GM19193 (cell line): ENCODE data around the gene CDH26.

Source experiments
- POLR2A ChIP-seq: IDR thresholded peaks from 4 replicates; pipeline ENCODE4 v1.6.1; 2011; ENCODE audit not compliant: insufficient read depth, insufficient read length; ENCODE audit errors: extremely low read depth

The CDH26 gene

DNA sequence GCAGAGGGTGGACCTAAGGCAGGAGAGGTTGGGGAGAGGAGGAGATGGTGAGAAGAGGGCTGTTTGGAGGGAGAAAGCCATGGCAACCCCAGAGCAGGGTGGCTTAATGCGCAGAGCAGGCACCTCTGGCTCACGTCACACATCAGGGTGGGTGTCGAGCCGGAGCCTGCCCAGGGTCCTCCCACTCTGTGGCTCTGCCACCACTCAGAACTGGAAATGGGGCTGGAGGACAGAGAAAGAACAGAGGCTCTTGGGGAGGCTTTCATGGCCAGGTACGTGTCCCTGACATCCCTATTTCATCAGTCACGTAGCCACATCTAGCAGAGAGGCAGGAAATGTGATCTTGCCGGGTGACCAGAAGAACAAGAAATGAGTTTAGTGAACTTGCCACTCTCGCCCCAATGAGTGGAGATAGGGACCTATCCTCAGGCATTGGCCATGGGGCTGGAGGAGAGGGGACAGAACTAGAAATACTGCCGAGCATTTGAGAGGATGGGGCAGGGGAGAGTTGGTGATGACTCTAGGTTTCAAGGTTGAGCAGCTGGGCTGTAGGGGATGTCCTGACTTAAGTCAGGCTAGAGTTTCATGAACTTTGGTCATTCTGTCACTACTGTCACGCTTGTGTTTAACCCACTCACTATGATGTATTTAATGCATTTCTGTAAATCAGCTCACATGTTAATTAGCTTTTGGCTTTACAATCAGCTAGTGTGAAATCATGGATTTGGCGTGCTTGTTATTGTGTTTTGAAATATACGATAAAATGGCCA, 52.7 kb downstream of the CDH26 start:
- TF ChIP-seq POLR2A: no peak

DNA sequence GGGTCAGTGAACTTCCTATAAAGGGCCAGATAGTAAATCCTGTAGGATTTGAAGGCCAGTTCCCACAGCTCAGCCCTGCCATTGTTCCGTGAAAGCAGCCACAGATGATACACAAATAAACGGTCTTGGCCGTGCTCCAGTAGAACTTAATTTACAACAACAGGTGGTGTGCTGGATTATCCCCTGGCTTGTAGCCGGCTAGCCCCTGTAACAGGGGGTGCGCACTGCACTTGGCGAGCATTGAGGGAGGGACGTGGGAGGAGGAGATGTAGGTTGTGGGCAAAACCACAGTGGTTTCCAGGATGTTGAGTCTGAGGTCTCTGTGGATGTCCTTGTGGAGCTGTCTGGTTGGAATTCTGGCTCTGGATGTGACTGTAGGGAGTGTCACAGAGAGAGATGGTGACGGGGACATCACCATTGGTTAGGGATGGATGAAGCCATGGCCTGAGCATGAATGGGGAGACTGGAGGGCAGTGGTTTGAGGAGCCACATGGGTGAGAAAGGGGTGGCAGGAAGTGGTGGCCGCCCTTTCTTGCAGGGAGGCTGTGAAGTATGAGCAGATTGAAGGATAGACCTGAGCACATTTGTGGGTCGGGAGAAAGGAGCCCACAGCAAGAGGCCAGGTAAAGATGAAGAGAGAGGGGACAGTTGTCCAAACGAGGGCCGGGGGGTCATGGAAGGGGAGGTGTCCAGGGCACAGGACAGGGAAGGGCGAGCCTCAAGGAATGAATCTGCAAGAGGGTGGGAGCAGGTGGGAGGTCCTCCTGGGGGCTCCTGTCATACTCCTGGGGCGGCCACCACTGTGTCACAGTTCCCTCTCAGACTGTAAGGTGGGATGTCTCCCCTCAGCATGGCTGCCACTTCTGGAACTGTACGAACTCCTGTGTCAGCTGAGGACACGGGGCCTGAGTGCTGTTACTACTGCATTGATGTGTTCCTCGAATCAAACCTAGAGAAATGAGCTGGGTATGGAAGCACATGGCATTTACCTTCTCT, 53.6 kb downstream of the CDH26 start:
- TF ChIP-seq POLR2A: no peak

DNA sequence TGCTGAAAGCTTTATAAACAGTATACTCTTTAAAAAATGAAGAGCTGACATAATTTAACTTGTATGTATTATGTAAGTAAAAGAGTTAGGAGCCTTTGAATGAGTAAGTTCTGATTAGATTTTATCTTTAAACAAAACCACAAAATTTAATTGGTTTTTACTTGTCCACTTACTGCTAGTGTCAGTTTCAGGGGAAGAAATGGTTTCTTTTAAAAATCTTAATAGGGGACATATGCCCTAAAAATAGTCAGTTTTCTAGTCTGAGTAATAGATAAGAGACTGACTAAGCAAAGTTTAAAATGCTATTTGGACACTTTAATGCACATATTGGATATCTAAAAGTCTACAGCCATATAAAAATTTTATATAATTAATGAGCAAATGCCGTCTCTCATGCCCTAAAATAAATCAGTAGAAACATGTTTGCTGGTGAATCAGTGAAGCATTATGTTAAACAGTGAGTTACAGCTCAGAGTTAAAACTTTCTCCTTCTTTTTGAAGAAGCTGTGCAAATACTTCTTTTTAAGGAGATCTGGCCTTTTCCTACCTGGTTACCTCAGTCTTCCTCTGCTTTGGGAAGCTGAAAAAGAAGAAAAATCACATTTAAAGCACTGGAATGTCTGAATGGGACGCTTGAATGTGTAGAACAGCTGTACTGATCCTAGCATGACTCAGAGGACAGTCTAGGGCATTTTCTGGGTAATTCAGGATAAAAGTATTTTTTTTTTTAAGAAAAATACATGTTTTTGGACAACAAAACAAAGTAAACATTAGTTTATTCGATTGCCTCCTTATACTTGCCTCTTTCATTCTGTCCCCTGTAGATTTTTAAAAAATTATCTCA, 55.3 kb downstream of the CDH26 start:
- no peak for TF ChIP-seq POLR2A

DNA sequence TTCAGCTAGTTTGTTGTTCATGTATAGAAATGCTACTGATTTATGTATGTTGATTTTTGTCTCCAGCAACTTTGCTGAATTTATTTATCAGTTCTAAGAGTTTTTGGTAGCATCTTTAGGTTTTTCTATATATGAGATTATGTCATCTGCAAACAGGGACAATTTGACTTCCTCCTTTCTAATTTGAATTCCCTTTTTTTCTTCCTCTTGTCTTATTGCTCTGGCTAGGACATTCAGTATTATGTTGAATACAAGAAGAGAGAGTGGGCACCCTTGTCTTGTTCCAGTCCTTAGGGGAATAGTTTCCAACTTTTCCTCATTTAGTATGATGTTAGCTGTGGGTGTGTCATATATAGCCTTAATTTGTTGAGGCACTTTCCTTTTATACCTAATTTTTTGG, 58.2 kb downstream of the CDH26 start:
- TF ChIP-seq POLR2A: no peak

DNA sequence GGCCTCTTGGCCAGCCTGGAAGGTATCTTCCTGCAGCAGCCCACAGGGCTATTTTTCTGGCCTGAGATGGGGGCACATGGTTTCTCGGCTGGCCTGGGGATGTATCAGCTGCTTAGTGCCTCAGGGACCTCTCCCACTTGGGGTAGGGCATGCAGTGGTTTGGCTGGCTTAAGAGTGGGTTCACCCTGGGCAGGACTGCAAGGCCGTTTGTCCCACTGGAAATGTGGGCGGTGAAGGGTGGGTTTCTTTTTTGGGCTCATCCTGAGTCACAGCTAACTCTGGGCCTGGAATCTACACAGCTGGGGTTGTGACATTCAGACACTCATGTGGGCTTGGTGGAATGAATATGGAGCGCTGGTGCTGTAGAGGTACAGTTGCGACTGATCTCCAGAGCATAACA, 62.0 kb downstream of the CDH26 start:
- TF ChIP-seq POLR2A: no peak

DNA sequence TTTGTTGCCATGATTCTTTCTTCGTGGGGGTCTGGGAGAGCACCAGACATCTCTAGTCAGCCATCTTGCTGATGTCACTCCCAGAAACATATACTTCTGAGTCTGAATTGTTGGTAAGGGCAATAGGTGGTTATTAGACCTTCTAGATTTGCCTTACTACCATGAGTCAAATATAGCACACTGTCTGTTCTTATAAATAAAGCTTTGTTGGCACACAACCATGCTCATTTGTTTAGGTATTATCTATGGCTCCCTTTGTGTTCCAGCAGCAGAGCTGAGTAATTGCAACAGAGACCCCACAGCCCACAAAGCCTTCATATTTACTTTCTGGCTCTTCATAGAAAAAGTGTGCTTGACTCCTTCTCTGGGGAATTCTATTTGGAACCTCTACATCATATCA, 62.9 kb downstream of the CDH26 start:
- no peak for TF ChIP-seq POLR2A

DNA sequence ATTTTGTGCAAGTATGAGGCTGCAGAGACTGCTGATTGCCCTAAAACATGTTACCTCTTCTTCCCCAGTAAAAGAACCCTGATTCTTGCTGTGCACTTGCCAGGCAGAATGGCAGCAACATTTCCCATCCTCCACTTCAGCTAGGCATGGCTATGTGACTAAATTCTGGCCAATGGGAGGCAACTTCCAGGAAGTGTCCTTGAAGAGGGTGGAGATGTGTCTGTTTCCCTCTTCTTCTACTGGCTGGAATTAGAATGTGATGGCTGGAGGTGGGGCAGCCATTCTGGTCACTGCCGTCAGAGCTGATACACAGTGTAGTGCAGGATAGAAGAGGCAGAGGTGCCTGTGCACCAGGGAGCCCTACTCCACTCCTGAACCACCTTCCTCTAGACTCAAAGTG, 64.6 kb downstream of the CDH26 start:
- no peak for TF ChIP-seq POLR2A

DNA sequence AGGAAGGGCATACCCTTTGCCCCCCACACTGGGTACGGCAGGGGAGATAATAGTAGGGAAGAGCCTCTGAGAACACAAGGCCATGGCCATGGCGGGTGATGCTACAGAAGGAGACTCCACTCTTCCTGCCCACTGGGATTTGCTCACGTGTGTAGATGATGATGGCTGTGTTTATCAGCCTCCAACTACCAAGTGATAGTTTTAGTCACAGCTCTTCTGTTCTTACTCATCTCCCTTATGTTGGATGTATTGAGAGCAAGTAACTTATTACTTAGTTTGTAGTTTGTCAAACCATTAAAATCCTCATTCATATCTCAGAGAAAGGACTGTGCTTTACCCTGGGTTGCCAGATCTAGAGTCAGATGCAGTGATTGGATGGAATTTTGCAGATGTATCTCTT, 66.0 kb downstream of the CDH26 start:
- no peak for TF ChIP-seq POLR2A

DNA sequence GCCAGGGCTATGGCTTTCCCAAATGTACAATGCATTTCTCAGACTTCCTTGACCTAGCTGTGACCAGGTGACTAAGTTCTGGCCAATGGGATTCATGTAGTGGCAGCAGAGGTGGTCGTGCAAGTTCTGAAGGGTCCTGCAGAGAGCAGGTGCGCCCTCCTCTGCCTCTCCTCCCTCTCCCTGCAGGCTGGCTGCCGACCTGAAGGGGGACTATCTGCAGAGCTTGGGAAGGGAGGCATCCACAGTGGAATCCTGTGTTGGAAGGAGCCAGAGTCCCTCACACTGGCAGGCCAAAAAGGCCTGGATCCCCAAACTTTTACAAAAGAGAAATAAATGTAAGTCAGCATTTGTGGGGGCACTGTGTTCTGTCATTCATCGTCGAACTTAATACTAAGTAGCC, 66.6 kb downstream of the CDH26 start:
- TF ChIP-seq POLR2A: no peak

DNA sequence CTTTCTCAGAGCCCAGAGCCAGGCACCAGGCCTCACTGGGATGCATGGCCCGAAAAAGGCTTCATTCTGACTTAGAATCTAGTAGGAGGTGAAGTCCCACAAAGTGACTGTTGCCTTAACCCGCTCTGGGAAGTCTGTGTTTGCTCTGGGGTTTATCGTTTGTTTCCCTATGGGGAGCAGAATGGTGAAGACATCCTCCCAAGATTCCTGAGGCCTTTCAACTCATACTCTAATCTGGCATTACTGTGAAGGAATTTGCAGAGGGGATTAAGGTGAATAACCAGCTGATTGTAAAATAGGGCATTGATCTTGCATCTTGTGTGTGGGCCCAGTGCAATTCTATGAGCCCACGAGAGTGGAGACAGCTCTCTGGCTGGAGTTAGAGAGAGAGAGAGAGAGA, 67.8 kb downstream of the CDH26 start:
- TF ChIP-seq POLR2A: no peak

DNA sequence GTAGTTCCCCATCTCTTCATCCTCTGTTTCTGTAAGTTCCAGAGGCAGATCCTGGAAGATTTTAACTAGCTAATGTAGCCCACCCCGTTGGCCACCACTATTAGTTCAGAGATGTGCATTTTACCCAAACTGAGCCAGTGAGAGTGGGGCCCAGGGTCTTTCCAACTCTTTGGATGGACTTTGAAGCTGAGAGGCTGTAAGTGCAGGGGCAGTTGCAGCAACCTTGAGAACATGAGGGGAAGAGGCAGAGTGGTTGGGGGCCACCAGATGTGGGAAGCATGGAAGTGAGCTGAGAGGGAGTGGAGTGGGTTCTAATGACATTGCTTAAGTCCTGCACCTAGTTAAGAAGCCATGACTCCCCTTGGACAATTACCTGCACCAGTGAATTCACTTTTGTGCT, 72.2 kb downstream of the CDH26 start:
- TF ChIP-seq POLR2A: no peak

DNA sequence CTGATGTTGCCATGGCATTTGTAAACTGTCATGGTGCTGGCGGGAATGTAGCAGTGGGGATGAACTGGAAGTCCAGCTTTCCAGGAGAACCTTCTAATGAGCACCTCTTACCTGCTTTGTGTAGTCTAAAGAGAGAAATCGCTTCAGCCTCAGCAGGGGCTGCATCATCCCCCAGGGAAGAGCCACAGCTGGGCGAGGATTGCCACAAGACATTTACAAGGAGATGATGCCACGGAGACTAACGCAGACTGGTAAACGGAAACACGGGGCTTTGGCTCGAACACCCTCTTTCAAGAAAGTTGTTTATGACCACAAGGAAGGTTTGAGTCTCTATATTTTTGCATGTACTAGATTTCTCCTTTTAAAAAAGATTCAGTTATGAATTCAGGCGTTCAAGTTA, 72.9 kb downstream of the CDH26 start:
- TF ChIP-seq POLR2A: no peak

DNA sequence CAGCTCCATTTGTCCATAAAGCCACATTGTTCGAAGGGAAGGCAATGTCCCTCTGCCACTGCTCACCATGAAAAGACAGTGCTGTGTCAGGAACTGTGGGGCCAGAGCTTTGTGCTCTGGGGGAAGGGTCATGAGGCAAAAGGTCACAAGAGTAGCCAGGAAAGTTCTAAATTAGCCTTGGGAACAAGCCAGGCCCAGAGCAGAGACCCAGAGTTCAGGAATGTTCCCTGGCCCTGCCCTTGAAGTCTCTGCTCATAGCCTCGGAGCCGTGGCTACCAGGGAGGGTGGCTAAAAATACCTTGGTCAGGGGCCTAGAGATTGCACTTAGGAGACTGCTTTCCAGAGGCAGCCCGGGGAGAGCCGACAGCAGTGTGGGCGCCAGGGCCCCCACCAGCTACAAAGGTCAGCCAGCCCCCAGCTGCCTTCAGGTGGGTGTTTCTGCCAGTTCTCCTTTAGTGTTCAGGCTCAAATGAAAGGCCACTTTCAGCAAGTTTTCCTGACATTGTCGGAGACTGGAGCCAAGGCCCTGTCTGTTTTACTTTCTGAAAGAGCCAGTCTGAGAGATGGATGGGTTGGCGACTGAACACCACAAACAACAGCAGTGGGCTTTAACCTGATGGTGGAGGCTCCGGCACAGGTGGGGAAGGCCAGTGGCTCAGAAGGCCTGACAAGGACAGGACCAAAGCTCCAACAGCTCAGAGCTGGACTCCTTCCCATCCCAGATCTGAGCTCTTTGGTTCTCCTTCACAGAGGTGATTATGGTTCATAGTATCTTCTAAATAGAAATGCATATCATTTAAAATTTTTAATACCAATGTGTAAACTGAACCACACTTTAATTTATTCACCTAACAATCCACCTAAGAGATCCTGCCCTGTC, 76.2 kb downstream of the CDH26 start:
- TF ChIP-seq POLR2A: no peak

DNA sequence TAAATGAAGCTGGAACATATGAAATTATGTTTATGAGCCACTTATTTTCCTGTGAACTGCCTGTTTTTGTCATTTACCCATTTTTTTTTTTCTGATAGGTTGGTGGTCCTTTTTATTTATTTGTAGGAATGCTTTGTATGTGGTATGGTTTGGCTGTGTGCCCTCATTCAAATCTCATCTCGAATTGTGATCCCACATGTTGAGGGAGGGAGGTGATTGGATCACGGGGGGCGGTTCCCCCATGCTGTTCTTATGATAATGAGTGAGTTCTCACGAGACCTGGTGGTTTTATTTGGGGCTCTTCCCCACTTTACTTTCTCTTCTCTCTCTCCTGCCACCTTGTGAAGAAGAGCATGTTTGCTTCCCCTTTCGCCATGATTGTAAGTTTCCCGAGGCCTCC, 77.3 kb downstream of the CDH26 start:
- TF ChIP-seq POLR2A: no peak
